Neural progenitor cell (in vitro differentiated cells): Measurements from ENCODE around the gene CACNA1D. TPM values are rescaled to one million over a fixed set of nuclear protein-coding genes. Genes with fewer than 3 reads are reported as not detected.

Experiments used
- DNase-seq: peaks from one replicate; pipeline ENCODE4 v3.0.0-alpha.2; 2016; ENCODE audit warnings: low spot score
- H2AFZ ChIP-seq: fragments of 200-600 bp; sonication (generic); replicated peaks from 2 replicates; pipeline ENCODE4 v1.6.1; 2016; ENCODE audit warnings: antibody characterized with exemption
- H3F3A ChIP-seq: fragments of 200-600 bp; sonication (generic); 2 replicates; pipeline ENCODE4 v1.6.1; 2016; ENCODE audit warnings: antibody characterized with exemption, low read depth
- H3K27ac ChIP-seq: fragments of 200-600 bp; sonication (generic); 2 replicates; pipeline ENCODE4 v1.5.1; 2016; ENCODE audit warnings: mild to moderate bottlenecking
- H3K27me3 ChIP-seq: fragments of 200-600 bp; sonication (generic); 2 replicates; pipeline ENCODE4 v1.6.1; 2016; ENCODE audit warnings: mild to moderate bottlenecking, moderate library complexity
- H3K36me3 ChIP-seq: fragments of 200-600 bp; sonication (generic); 2 replicates; pipeline ENCODE4 v1.5.1; 2016
- H3K4me1 ChIP-seq: fragments of 200-600 bp; sonication (generic); 2 replicates; pipeline ENCODE4 v1.6.1; 2016; ENCODE audit warnings: mixed run types
- H3K4me2 ChIP-seq: fragments of 200-600 bp; sonication (generic); 2 replicates; pipeline ENCODE4 v1.6.1; 2016
- H3K4me3 ChIP-seq: fragments of 200-600 bp; sonication (generic); 2 replicates; pipeline ENCODE4 v1.5.1; 2016
- H3K79me2 ChIP-seq: fragments of 200-600 bp; sonication (generic); 2 replicates; pipeline ENCODE4 v1.6.1; 2016; ENCODE audit warnings: low read depth
- H3K9ac ChIP-seq: fragments of 200-600 bp; sonication (generic); 2 replicates; pipeline ENCODE4 v1.6.1; 2016
- H3K9me3 ChIP-seq: fragments of 200-600 bp; sonication (generic); 2 replicates; pipeline ENCODE4 v1.5.1; 2016; ENCODE audit warnings: low read depth
- H4K20me1 ChIP-seq: fragments of 200-600 bp; sonication (generic); 2 replicates; pipeline ENCODE4 v1.6.1; 2016; ENCODE audit warnings: low read depth
- H3K27ac Mint-ChIP-seq: 3 replicates; pipeline ENCODE4 v1.8.0; 2021; ENCODE audit warnings: mixed read lengths
- H3K27me3 Mint-ChIP-seq: 2 replicates; pipeline ENCODE4 v1.8.0; 2022; ENCODE audit warnings: low read depth, mild to moderate bottlenecking, inconsistent platforms, moderate library complexity, mixed read lengths; ENCODE audit not compliant: insufficient read depth
- H3K36me3 Mint-ChIP-seq: 3 replicates; pipeline ENCODE4 v1.8.0; 2021; ENCODE audit warnings: mixed read lengths
- H3K4me1 Mint-ChIP-seq: 3 replicates; pipeline ENCODE4 v1.8.0; 2021; ENCODE audit warnings: mixed read lengths
- H3K4me3 Mint-ChIP-seq: 3 replicates; pipeline ENCODE4 v1.8.0; 2021; ENCODE audit warnings: mild to moderate bottlenecking, moderate library complexity, mixed read lengths
- H3K9me3 Mint-ChIP-seq: 3 replicates; pipeline ENCODE4 v1.8.0; 2020; ENCODE audit warnings: mixed read lengths
- EZH2 ChIP-seq: fragments of 200-600 bp; sonication (generic); IDR thresholded peaks from 2 replicates; pipeline ENCODE4 v1.6.1; 2017; ENCODE audit warnings: antibody characterized with exemption, mild to moderate bottlenecking, moderate library complexity
- EZH2phosphoT487 ChIP-seq: fragments of 200-600 bp; sonication (generic); IDR thresholded peaks from 2 replicates; pipeline ENCODE4 v1.6.1; 2017; ENCODE audit warnings: antibody characterized with exemption
- total RNA-seq: library from RNA; depleted of rRNA; stranded (reverse); fragments of >200 nt; gene quantifications from 2 replicates; pipeline ENCODE4 v1.2.3, GENCODE V29; 2015; ENCODE audit warnings: low replicate concordance
- TF ChIP-seq, protein P1 (sequence below): fragments of 200-600 bp; sonication (generic); IDR thresholded peaks from 2 replicates; pipeline ENCODE4 v1.5.1; 2017; ENCODE audit warnings: antibody characterized with exemption, mild to moderate bottlenecking

CACNA1D gene
- total RNA-seq, 1 donor from 2014 or later, result 4.7 TPM

- H3K4me1 Mint-ChIP-seq, result peaks cover 43% of the 10 kb centered on the region
- H3K36me3 ChIP-seq, result no peaks in the 10 kb centered on the region
- DNase-seq, result no peak
- H3K4me1 ChIP-seq, result peaks cover 37% of the 10 kb centered on the region
- H3K79me2 ChIP-seq, result no peaks in the 10 kb centered on the region
- no peaks in the 10 kb centered on the region for H3K9me3 ChIP-seq
- H3K4me3 Mint-ChIP-seq, result no peak overlapping the region
- H3K27me3 ChIP-seq, result no peaks in the 10 kb centered on the region
- no peak overlapping the region for H3K4me3 ChIP-seq
- no peaks in the 10 kb centered on the region for H3K36me3 Mint-ChIP-seq
- H3K9me3 Mint-ChIP-seq, result no peaks in the 10 kb centered on the region
- no peak overlapping the region for H3K4me2 ChIP-seq
- TF ChIP-seq EZH2 (no peak), EZH2phosphoT487 (no peak)
- TF ChIP-seq, protein P1, sequence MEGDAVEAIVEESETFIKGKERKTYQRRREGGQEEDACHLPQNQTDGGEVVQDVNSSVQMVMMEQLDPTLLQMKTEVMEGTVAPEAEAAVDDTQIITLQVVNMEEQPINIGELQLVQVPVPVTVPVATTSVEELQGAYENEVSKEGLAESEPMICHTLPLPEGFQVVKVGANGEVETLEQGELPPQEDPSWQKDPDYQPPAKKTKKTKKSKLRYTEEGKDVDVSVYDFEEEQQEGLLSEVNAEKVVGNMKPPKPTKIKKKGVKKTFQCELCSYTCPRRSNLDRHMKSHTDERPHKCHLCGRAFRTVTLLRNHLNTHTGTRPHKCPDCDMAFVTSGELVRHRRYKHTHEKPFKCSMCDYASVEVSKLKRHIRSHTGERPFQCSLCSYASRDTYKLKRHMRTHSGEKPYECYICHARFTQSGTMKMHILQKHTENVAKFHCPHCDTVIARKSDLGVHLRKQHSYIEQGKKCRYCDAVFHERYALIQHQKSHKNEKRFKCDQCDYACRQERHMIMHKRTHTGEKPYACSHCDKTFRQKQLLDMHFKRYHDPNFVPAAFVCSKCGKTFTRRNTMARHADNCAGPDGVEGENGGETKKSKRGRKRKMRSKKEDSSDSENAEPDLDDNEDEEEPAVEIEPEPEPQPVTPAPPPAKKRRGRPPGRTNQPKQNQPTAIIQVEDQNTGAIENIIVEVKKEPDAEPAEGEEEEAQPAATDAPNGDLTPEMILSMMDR, result no peak
- H3K27me3 Mint-ChIP-seq, result peaks cover 8% of the 10 kb centered on the region
- H3K27ac Mint-ChIP-seq, result peak overlapping the region; percentile 2
- H3F3A ChIP-seq, result no peaks in the 10 kb centered on the region
- no peaks in the 10 kb centered on the region for H4K20me1 ChIP-seq
- no peak overlapping the region for H3K9ac ChIP-seq
- H2AFZ ChIP-seq, result no peak overlapping the region
- H3K27ac ChIP-seq, result no peak overlapping the region
Observed at GRCh38 chr3:53773611-53774368, 279.4 kb downstream of the CACNA1D start.

GRCh38 chr3:53774414-53774813, 280.0 kb downstream of the CACNA1D start:
- no peak overlapping the region for H2AFZ ChIP-seq
- no peak overlapping the region for H3K9ac ChIP-seq
- no peaks in the 10 kb centered on the region for H3K9me3 ChIP-seq
- H3K79me2 ChIP-seq, result no peaks in the 10 kb centered on the region
- H3K36me3 Mint-ChIP-seq, result no peaks in the 10 kb centered on the region
- no peaks in the 10 kb centered on the region for H3K27me3 ChIP-seq
- H3F3A ChIP-seq, result no peaks in the 10 kb centered on the region
- TF ChIP-seq EZH2, result no peak
- TF ChIP-seq, protein P1, result no peak
- no peak for TF ChIP-seq EZH2phosphoT487
- no peaks in the 10 kb centered on the region for H3K36me3 ChIP-seq
- H3K27ac Mint-ChIP-seq, result no peak overlapping the region
- H3K4me1 ChIP-seq, result peaks cover 31% of the 10 kb centered on the region
- no peak overlapping the region for H3K27ac ChIP-seq
- H3K4me3 Mint-ChIP-seq, result no peak overlapping the region
- H3K27me3 Mint-ChIP-seq, result peaks cover 8% of the 10 kb centered on the region
- H3K4me2 ChIP-seq, result no peak overlapping the region
- no peaks in the 10 kb centered on the region for H3K9me3 Mint-ChIP-seq
- H4K20me1 ChIP-seq, result no peaks in the 10 kb centered on the region
- peaks cover 37% of the 10 kb centered on the region for H3K4me1 Mint-ChIP-seq
- no peak overlapping the region for H3K4me3 ChIP-seq
- DNase-seq, result no peak

DNA sequence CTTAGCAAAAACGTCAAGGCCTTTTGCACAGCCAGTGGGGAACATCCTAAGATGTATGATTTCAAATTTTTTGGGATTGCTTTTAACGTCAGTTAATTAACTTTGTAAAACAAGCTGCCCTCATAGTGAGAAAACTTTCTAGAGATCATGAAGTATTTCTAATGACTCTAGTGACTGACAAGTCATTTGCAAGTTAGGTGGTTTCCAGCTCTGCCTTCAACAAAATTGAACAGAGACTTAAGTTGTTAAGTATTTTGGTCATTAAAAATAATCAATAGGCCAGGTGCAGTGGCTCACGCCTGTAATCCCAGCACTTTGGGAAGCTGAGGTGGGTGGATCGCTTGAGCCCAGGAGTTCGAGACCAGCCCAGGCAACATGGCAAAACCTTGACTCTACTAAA, 280.6 kb downstream of the CACNA1D start:
- H4K20me1 ChIP-seq, result no peaks in the 10 kb centered on the region
- H3K27ac ChIP-seq, result no peak overlapping the region
- Mint-ChIP-seq H3K9me3 (no peaks in the 10 kb centered on the region), H3K36me3 (no peaks in the 10 kb centered on the region), H3K27ac (no peak overlapping the region), H3K27me3 (peaks cover 5% of the 10 kb centered on the region), H3K4me1 (peaks cover 34% of the 10 kb centered on the region), H3K4me3 (no peak overlapping the region)
- TF ChIP-seq EZH2 (no peak), EZH2phosphoT487 (no peak)
- TF ChIP-seq, protein P1, result no peak
- H3K4me1 ChIP-seq, result peaks cover 28% of the 10 kb centered on the region
- H3K9ac ChIP-seq, result no peak overlapping the region
- H3K36me3 ChIP-seq, result no peaks in the 10 kb centered on the region
- H2AFZ ChIP-seq, result no peak overlapping the region
- no peaks in the 10 kb centered on the region for H3F3A ChIP-seq
- H3K4me3 ChIP-seq, result no peak overlapping the region
- DNase-seq, result no peak
- no peaks in the 10 kb centered on the region for H3K27me3 ChIP-seq
- no peak overlapping the region for H3K4me2 ChIP-seq
- H3K79me2 ChIP-seq, result no peaks in the 10 kb centered on the region
- no peaks in the 10 kb centered on the region for H3K9me3 ChIP-seq
